Measurements from ENCODE around the gene KLF6. TPM values are rescaled to one million over a fixed set of nuclear protein-coding genes. Genes with fewer than 3 reads are reported as not detected.

Gene KLF6
- total RNA-seq, 1 experiment from 2014 or later = 27.7 TPM

GRCh38 chr10:3829156-3830050 lies 44.4 kb upstream of the KLF6 start:
- Histone ChIP-seq H3K9me3 (ENCODE audit: insufficient read depth, low read depth) (no peaks in the 10 kb centered on the region), H3K27ac (no peak overlapping the region), H3K79me2 (ENCODE audit: low read depth) (no peaks in the 10 kb centered on the region), H3K27me3 (ENCODE audit: insufficient read depth, low read depth) (no peaks in the 10 kb centered on the region), H3F3A (ENCODE audit: insufficient read depth, low read depth) (peaks cover 9% of the 10 kb centered on the region; the same call in 1 of the 2 replicates), H2AFZ (no peak overlapping the region), H3K9me2 (ENCODE audit: insufficient read depth) (no peaks in the 10 kb centered on the region), H3K4me2 (peak overlapping the region; percentile 26), H3K4me1 (replicated peaks; ENCODE audit: insufficient read depth) (peaks cover 28% of the 10 kb centered on the region), H3K4me3 (no peak overlapping the region), H3K36me3 (ENCODE audit: low read depth) (no peaks in the 10 kb centered on the region), H4K20me1 (ENCODE audit: insufficient read depth) (no peaks in the 10 kb centered on the region)
- intact Hi-C loops (cut with micrococcal nuclease; ENCODE audit: unreplicated experiment) = loop anchor here (5.0 kb wide), 3 partner anchors 68 to 513 kb away; no protein-coding TSS in a partner anchor
- BruUV-seq (replicated peaks) = no TSS peak
- no peak for TF ChIP-seq EZH2 (IDR thresholded peaks at IDR 0.05; ENCODE audit: low read depth)
- TF ChIP-seq CTCF (conservative IDR thresholded peaks at IDR 0.05) = no peak
- no peak for DNase-seq
- ChIA-PET CTCF (interaction anchor here (0.5 to 0.7 kb wide), 3 partner anchors 101 to 603 kb away, joined by 4 to 8 read pairs (median 5); no protein-coding TSS in a partner anchor), POLR2A (ENCODE audit: unreplicated experiment) (interaction anchor here (0.6 to 0.9 kb wide), 3 partner anchors 20 to 974 kb away, joined by 3 to 17 read pairs (median 8); partner anchors contain the start of gene KLF6)

- Histone ChIP-seq H3K27me3 (ENCODE audit: insufficient read depth, low read depth) (no peaks in the 10 kb centered on the region), H4K20me1 (ENCODE audit: insufficient read depth) (no peaks in the 10 kb centered on the region), H3K4me2 (peak overlapping the region; percentile 26), H3K36me3 (ENCODE audit: low read depth) (no peaks in the 10 kb centered on the region), H3K9me3 (ENCODE audit: insufficient read depth, low read depth) (no peaks in the 10 kb centered on the region), H2AFZ (no peak overlapping the region), H3K4me3 (no peak overlapping the region), H3K9me2 (ENCODE audit: insufficient read depth) (no peaks in the 10 kb centered on the region), H3K4me1 (replicated peaks; ENCODE audit: insufficient read depth) (peaks cover 31% of the 10 kb centered on the region), H3K79me2 (ENCODE audit: low read depth) (no peaks in the 10 kb centered on the region), H3F3A (ENCODE audit: insufficient read depth, low read depth) (peaks cover 9% of the 10 kb centered on the region; the same call in 1 of the 2 replicates), H3K27ac (no peak overlapping the region)
- POLR2A ChIA-PET (ENCODE audit: unreplicated experiment) = interaction anchor here (0.7 to 0.9 kb wide), 2 partner anchors 43 to 975 kb away, joined by 8 to 17 read pairs; partner anchors contain the start of gene KLF6
- CTCF ChIA-PET = interaction anchor here (0.5 to 0.7 kb wide), 4 partner anchors 58 to 602 kb away, joined by 3 to 8 read pairs (median 4); no protein-coding TSS in a partner anchor
- intact Hi-C loops (cut with micrococcal nuclease; ENCODE audit: unreplicated experiment) = loop anchor here (5.0 kb wide), 3 partner anchors 69 to 514 kb away; no protein-coding TSS in a partner anchor
- DNase-seq = no peak
- no TSS peak for BruUV-seq (replicated peaks)
- TF ChIP-seq CTCF (conservative IDR thresholded peaks at IDR 0.05) (no peak), EZH2 (IDR thresholded peaks at IDR 0.05; ENCODE audit: low read depth) (no peak)
Measured at GRCh38 chr10:3828404-3829155, 43.6 kb upstream of the KLF6 start.

GRCh38 chr10:3827768-3828403 lies 42.9 kb upstream of the KLF6 start:
- no peaks in the 10 kb centered on the region for H3K9me2 ChIP-seq (ENCODE audit: insufficient read depth)
- DNase-seq = no peak
- H3K9me3 ChIP-seq (ENCODE audit: insufficient read depth, low read depth) = no peaks in the 10 kb centered on the region
- BruUV-seq (replicated peaks) = no TSS peak
- H3F3A ChIP-seq (ENCODE audit: insufficient read depth, low read depth) = peaks cover 9% of the 10 kb centered on the region; the same call in 1 of the 2 replicates
- H3K79me2 ChIP-seq (ENCODE audit: low read depth) = no peaks in the 10 kb centered on the region
- no peaks in the 10 kb centered on the region for H3K27me3 ChIP-seq (ENCODE audit: insufficient read depth, low read depth)
- ChIA-PET CTCF (interaction anchor here (0.6 kb wide), 1 partner anchor 58 kb away, joined by 3 read pairs; no protein-coding TSS in a partner anchor), POLR2A (ENCODE audit: unreplicated experiment) (no interaction called here)
- no peak overlapping the region for H3K27ac ChIP-seq
- H3K36me3 ChIP-seq (ENCODE audit: low read depth) = no peaks in the 10 kb centered on the region
- no peak overlapping the region for H3K4me3 ChIP-seq
- no peak overlapping the region for H3K4me2 ChIP-seq
- intact Hi-C loops (cut with micrococcal nuclease; ENCODE audit: unreplicated experiment) = loop anchor here (1.0 to 5.0 kb wide), 4 partner anchors 8 to 514 kb away; no protein-coding TSS in a partner anchor
- H3K4me1 ChIP-seq (replicated peaks; ENCODE audit: insufficient read depth) = peaks cover 31% of the 10 kb centered on the region
- TF ChIP-seq EZH2 (IDR thresholded peaks at IDR 0.05; ENCODE audit: low read depth) = no peak
- TF ChIP-seq CTCF (conservative IDR thresholded peaks at IDR 0.05) = no peak
- no peaks in the 10 kb centered on the region for H4K20me1 ChIP-seq (ENCODE audit: insufficient read depth)
- H2AFZ ChIP-seq = no peak overlapping the region
